ENCODE data around the gene HTRA3. TPM values are rescaled to one million over a fixed set of nuclear protein-coding genes. Genes with fewer than 3 reads are reported as not detected.

Gene HTRA3
- total RNA-seq, 1 donor from 2014 or later, result 1.7 TPM

GRCh38 chr4:8239661-8240060 lies 29.9 kb upstream of the HTRA3 start:
- no peaks in the 10 kb centered on the region for H3K9me3 Mint-ChIP-seq (ENCODE audit: unreplicated experiment)
- H3K27ac Mint-ChIP-seq (ENCODE audit: unreplicated experiment), result no peak overlapping the region
- DNase-seq (ENCODE audit: low spot score), result no peak
- peaks cover 15% of the 10 kb centered on the region for H3K36me3 Mint-ChIP-seq (ENCODE audit: low read depth, unreplicated experiment)
- no peak for TF ChIP-seq CTCF (IDR thresholded peaks at IDR 0.05; ENCODE audit: unreplicated experiment)
- H3K27me3 Mint-ChIP-seq (ENCODE audit: unreplicated experiment), result peaks cover 14% of the 10 kb centered on the region
- no peak overlapping the region for H3K4me3 Mint-ChIP-seq (ENCODE audit: unreplicated experiment)
- no peaks in the 10 kb centered on the region for H3K4me1 Mint-ChIP-seq (ENCODE audit: unreplicated experiment)

- peaks cover 12% of the 10 kb centered on the region for H3K36me3 Mint-ChIP-seq (ENCODE audit: low read depth, unreplicated experiment)
- H3K4me1 Mint-ChIP-seq (ENCODE audit: unreplicated experiment), result no peaks in the 10 kb centered on the region
- no peak overlapping the region for H3K27ac Mint-ChIP-seq (ENCODE audit: unreplicated experiment)
- no peaks in the 10 kb centered on the region for H3K9me3 Mint-ChIP-seq (ENCODE audit: unreplicated experiment)
- DNase-seq (ENCODE audit: low spot score), result no peak
- no peak overlapping the region for H3K4me3 Mint-ChIP-seq (ENCODE audit: unreplicated experiment)
- peaks cover 14% of the 10 kb centered on the region for H3K27me3 Mint-ChIP-seq (ENCODE audit: unreplicated experiment)
- TF ChIP-seq CTCF (IDR thresholded peaks at IDR 0.05; ENCODE audit: unreplicated experiment), result no peak
Observed at GRCh38 chr4:8240211-8241041, 29.1 kb upstream of the HTRA3 start.

- no peak for DNase-seq (ENCODE audit: low spot score)
- H3K27ac Mint-ChIP-seq (ENCODE audit: unreplicated experiment), result no peak overlapping the region
- H3K27me3 Mint-ChIP-seq (ENCODE audit: unreplicated experiment), result peaks cover 14% of the 10 kb centered on the region
- TF ChIP-seq CTCF (IDR thresholded peaks at IDR 0.05; ENCODE audit: unreplicated experiment), result no peak
- H3K4me3 Mint-ChIP-seq (ENCODE audit: unreplicated experiment), result no peak overlapping the region
- H3K9me3 Mint-ChIP-seq (ENCODE audit: unreplicated experiment), result no peaks in the 10 kb centered on the region
- H3K36me3 Mint-ChIP-seq (ENCODE audit: low read depth, unreplicated experiment), result peaks cover 11% of the 10 kb centered on the region
- H3K4me1 Mint-ChIP-seq (ENCODE audit: unreplicated experiment), result no peaks in the 10 kb centered on the region
Observed at GRCh38 chr4:8241211-8241779, 28.3 kb upstream of the HTRA3 start.

- peak; percentile 97 for TF ChIP-seq CTCF (IDR thresholded peaks at IDR 0.05; ENCODE audit: unreplicated experiment)
- H3K27ac Mint-ChIP-seq (ENCODE audit: unreplicated experiment), result peak overlapping the region; percentile 36
- H3K27me3 Mint-ChIP-seq (ENCODE audit: unreplicated experiment), result peaks cover 14% of the 10 kb centered on the region
- H3K36me3 Mint-ChIP-seq (ENCODE audit: low read depth, unreplicated experiment), result peaks cover 11% of the 10 kb centered on the region
- no peaks in the 10 kb centered on the region for H3K9me3 Mint-ChIP-seq (ENCODE audit: unreplicated experiment)
- H3K4me1 Mint-ChIP-seq (ENCODE audit: unreplicated experiment), result no peaks in the 10 kb centered on the region
- H3K4me3 Mint-ChIP-seq (ENCODE audit: unreplicated experiment), result no peak overlapping the region
- DNase-seq (ENCODE audit: low spot score), result peak; percentile 98
Observed at GRCh38 chr4:8241895-8242696, 27.5 kb upstream of the HTRA3 start.

Data from endothelial cell (in vitro differentiated cells).